ENCODE results near the gene OMA1.

OMA1 gene

DNA sequence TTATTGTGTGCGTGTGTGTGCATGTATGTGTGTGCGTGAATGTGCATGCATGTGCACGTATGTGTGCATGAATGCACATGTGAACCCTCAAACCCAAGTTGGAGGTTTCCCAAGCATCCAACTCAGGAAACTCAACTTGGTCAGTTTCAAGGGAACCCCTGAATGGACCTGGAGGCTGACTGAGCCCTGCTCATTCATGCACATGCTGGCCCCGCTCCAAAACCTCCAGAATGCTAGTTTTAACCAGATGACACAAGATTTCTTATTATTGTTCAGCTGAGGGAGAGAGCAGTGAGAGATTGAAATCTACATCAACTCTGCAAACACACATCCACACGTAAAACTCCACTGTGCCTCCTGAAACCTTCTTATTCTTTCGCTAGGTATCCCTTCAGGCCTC is 104.4 kb downstream of the OMA1 start:
- H3K27me3 Mint-ChIP-seq (ENCODE audit: low read depth): peaks cover 15% of the 10 kb centered on the region
- peaks cover 14% of the 10 kb centered on the region for H3K4me1 Mint-ChIP-seq
- TF ChIP-seq, protein P1, sequence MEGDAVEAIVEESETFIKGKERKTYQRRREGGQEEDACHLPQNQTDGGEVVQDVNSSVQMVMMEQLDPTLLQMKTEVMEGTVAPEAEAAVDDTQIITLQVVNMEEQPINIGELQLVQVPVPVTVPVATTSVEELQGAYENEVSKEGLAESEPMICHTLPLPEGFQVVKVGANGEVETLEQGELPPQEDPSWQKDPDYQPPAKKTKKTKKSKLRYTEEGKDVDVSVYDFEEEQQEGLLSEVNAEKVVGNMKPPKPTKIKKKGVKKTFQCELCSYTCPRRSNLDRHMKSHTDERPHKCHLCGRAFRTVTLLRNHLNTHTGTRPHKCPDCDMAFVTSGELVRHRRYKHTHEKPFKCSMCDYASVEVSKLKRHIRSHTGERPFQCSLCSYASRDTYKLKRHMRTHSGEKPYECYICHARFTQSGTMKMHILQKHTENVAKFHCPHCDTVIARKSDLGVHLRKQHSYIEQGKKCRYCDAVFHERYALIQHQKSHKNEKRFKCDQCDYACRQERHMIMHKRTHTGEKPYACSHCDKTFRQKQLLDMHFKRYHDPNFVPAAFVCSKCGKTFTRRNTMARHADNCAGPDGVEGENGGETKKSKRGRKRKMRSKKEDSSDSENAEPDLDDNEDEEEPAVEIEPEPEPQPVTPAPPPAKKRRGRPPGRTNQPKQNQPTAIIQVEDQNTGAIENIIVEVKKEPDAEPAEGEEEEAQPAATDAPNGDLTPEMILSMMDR (IDR thresholded peaks at IDR 0.05; ENCODE audit: unreplicated experiment in 3 of 3): no peak

DNA sequence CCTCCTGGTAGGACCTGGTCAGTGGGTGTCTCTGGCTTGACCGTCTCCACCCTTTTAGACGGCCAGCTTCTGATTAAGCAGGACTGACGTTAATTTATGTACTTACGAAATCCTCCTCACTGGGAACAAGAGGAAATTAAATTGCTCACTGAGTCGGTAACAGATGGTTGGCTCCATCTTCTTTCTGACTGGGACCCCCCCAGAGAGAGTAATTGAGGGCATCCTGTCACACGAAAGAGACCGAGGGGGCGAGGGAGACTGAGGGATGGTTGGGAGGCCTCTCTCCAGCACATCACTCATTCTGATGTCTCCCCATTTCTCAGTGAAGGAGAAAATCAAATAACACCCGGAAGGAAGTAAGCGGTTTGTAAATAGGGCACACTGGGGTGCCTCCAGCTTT is 104.8 kb downstream of the OMA1 start:
- Mint-ChIP-seq H3K27me3 (ENCODE audit: low read depth) (peaks cover 15% of the 10 kb centered on the region), H3K36me3 (ENCODE audit: low read depth) (no peaks in the 10 kb centered on the region), H3K9me3 (no peaks in the 10 kb centered on the region), H3K4me3 (no peak overlapping the region), H3K4me1 (peaks cover 11% of the 10 kb centered on the region), H3K27ac (peak overlapping the region in 2 of 3 experiments; percentile 8 to 45)
- TF ChIP-seq, protein P1 (IDR thresholded peaks at IDR 0.05; ENCODE audit: unreplicated experiment in 3 of 3): no peak

More for the DNA sequence above, 104.4 kb downstream of the OMA1 start:
- H3K4me3 Mint-ChIP-seq: no peak overlapping the region
- peak overlapping the region in 2 of 3 experiments; percentile 45 to 56 for H3K27ac Mint-ChIP-seq
- no peaks in the 10 kb centered on the region for H3K36me3 Mint-ChIP-seq (ENCODE audit: low read depth)
- no peaks in the 10 kb centered on the region for H3K9me3 Mint-ChIP-seq

DNA sequence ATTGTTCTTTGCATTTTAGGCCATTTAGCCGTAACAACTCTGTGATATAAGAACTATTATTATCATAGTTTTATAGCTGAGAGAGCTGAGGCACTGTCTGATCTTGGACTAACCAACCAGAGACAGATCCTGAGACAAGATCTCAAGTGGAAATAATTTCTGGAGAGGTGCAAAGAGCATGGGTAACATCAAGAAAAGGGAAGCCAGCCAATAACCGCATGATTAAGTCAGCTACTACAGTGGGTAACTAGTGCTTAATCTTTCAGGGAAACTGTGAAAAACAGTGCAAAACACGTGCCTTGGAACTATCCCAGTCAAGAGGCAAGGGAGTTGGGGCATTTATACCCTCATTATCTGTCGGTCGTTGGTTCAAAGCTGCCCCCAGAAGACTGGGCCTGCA is 105.8 kb downstream of the OMA1 start:
- TF ChIP-seq, protein P1 (IDR thresholded peaks at IDR 0.05; ENCODE audit: unreplicated experiment in 3 of 3): no peak
- Mint-ChIP-seq H3K27ac (no peak overlapping the region), H3K9me3 (no peaks in the 10 kb centered on the region), H3K4me3 (no peak overlapping the region), H3K27me3 (ENCODE audit: low read depth) (peaks cover 15% of the 10 kb centered on the region), H3K4me1 (peaks cover 8% of the 10 kb centered on the region), H3K36me3 (ENCODE audit: low read depth) (no peaks in the 10 kb centered on the region)

DNA sequence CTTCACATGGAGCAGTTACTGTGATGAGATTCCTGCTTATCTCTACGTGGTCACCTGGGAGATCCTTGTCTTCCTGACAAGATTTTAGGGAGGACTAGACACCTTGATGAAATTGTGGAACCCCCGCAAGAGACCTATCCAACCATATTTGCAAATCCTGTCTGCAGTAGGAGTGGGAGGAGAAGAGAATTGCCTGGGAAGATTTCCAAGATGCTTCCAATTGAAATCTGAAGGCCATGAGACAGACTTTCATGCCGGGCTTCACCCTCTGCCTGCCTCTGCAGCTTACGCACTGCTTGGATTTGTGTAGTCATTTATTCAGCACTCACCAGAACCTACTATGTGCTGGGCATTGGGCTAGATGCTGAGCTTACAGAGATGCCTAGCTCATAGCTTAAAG is 106.6 kb downstream of the OMA1 start:
- peaks cover 15% of the 10 kb centered on the region for H3K27me3 Mint-ChIP-seq (ENCODE audit: low read depth)

DNA sequence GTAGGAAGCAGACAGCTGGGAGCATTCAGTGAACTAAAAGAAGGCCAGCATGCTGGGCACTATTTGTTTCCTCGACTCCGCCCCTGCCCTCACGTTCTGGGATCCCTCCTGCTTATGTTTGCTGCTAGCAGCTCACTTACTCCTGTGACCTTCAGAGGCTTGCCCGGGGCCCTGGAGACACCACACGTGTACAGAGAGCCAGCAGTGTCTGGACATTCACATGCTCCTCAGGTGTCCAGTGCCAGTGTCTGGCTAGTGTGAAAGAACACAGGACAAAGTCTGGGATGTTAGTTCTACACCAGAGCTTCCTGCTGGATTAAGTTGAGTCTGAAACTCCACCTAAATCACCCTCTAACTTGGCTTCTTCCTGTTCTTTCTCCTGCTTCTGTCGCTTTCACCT is 108.1 kb downstream of the OMA1 start:
- H3K9me3 Mint-ChIP-seq: no peaks in the 10 kb centered on the region
- H3K27me3 Mint-ChIP-seq (ENCODE audit: low read depth): peaks cover 15% of the 10 kb centered on the region
- H3K4me3 Mint-ChIP-seq: no peak overlapping the region
- no peak overlapping the region for H3K27ac Mint-ChIP-seq
- no peaks in the 10 kb centered on the region for H3K36me3 Mint-ChIP-seq (ENCODE audit: low read depth)
- peaks cover 8% of the 10 kb centered on the region for H3K4me1 Mint-ChIP-seq
- TF ChIP-seq, protein P1 (IDR thresholded peaks at IDR 0.05; ENCODE audit: unreplicated experiment in 3 of 3): no peak

More for the DNA sequence above, 106.6 kb downstream of the OMA1 start:
- H3K4me3 Mint-ChIP-seq: no peak overlapping the region
- H3K9me3 Mint-ChIP-seq: no peaks in the 10 kb centered on the region
- no peak overlapping the region for H3K27ac Mint-ChIP-seq
- H3K4me1 Mint-ChIP-seq: peaks cover 8% of the 10 kb centered on the region
- H3K36me3 Mint-ChIP-seq (ENCODE audit: low read depth): no peaks in the 10 kb centered on the region
- TF ChIP-seq, protein P1 (IDR thresholded peaks at IDR 0.05; ENCODE audit: unreplicated experiment in 3 of 3): no peak

DNA sequence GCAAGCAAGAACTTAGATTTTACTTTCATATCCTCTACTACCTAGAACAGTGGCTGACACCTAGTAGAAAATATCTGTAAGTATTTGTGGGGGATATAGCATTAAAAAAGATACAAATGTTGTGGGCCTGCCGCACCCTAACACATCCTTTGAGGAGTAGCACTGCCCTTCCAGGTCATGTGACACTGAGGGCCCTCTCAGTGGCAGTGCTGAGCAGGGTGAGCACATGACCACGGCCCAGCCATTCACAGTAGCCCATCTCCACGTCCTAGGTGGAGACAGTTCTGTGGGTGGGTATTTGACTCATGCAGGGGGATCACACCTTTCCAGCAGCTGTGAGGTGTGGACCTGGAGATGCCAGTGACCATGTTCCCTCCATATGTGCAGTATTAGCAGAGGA is 108.9 kb downstream of the OMA1 start:
- H3K36me3 Mint-ChIP-seq (ENCODE audit: low read depth): no peaks in the 10 kb centered on the region
- H3K4me3 Mint-ChIP-seq: no peak overlapping the region
- no peak overlapping the region for H3K27ac Mint-ChIP-seq
- TF ChIP-seq, protein P1 (IDR thresholded peaks at IDR 0.05; ENCODE audit: unreplicated experiment in 3 of 3): no peak
- peaks cover 10% of the 10 kb centered on the region for H3K27me3 Mint-ChIP-seq (ENCODE audit: low read depth)
- no peaks in the 10 kb centered on the region for H3K9me3 Mint-ChIP-seq
- peaks cover 8% of the 10 kb centered on the region for H3K4me1 Mint-ChIP-seq
